ENCODE results near the gene APBB1IP.

- TF ChIP-seq, protein P1, sequence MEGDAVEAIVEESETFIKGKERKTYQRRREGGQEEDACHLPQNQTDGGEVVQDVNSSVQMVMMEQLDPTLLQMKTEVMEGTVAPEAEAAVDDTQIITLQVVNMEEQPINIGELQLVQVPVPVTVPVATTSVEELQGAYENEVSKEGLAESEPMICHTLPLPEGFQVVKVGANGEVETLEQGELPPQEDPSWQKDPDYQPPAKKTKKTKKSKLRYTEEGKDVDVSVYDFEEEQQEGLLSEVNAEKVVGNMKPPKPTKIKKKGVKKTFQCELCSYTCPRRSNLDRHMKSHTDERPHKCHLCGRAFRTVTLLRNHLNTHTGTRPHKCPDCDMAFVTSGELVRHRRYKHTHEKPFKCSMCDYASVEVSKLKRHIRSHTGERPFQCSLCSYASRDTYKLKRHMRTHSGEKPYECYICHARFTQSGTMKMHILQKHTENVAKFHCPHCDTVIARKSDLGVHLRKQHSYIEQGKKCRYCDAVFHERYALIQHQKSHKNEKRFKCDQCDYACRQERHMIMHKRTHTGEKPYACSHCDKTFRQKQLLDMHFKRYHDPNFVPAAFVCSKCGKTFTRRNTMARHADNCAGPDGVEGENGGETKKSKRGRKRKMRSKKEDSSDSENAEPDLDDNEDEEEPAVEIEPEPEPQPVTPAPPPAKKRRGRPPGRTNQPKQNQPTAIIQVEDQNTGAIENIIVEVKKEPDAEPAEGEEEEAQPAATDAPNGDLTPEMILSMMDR (IDR thresholded peaks at IDR 0.05), result no peak
- no peak for TF ChIP-seq POLR2AphosphoS5 (IDR thresholded peaks at IDR 0.05)
Observed at GRCh38 chr10:26440088-26440470, 1.9 kb downstream of the APBB1IP start.

Measured in esophagus muscularis mucosa (tissue), 3 donors.